Ishikawa (cell line): Measurements from ENCODE around the gene GLDC.

Experiments used
- CEBPB ChIP-seq: IDR thresholded peaks from 2 replicates; pipeline ENCODE4 v1.6.1; 2012
- TEAD4 ChIP-seq: IDR thresholded peaks from 2 replicates; pipeline ENCODE4 v1.6.1; 2012

GRCh38 chr9:6656614-6657300 is 11.2 kb upstream of the GLDC start:
- TF ChIP-seq CEBPB (no peak), TEAD4 (no peak)
